ENCODE results near the gene ZNF488.

ZNF488 gene

DNA sequence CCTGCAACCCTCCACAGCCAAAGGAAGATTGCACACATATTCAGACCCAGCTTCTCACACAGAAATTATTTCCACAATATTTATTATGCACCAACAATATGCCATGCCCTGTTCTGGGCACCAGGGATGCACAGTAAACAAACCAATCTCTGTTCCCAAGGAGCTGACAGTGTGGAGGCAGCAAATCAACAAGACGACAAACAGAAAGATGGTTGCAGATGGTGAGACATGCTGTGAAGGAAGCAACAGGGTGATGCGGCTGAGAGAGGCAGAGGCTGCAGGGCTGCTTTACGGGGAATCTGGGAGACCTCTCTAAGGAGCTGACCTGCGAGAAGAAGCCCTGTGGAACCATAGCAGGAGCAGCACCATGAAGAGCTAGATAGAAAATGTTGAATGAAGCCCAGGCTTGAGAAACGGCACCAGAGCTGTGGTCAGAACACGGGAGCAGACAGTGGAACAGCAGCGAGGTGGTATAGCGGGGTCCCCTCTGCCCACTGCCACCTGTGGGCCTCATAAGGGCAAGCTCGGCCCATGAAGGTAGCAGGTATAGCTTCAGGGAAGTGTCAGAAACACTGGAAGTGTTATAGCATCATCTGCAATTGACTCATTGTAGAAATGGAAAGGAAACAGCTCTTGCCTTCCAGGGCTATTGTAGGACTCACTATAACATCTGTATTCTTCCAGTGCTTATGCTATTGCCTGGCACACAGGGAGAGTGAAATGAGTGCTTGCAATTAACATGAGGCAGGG is 18.5 kb downstream of the ZNF488 start:
- no peak overlapping the region for H3K4me3 ChIP-seq (ENCODE audit: low read depth, low read length)
- TF ChIP-seq, protein P1, sequence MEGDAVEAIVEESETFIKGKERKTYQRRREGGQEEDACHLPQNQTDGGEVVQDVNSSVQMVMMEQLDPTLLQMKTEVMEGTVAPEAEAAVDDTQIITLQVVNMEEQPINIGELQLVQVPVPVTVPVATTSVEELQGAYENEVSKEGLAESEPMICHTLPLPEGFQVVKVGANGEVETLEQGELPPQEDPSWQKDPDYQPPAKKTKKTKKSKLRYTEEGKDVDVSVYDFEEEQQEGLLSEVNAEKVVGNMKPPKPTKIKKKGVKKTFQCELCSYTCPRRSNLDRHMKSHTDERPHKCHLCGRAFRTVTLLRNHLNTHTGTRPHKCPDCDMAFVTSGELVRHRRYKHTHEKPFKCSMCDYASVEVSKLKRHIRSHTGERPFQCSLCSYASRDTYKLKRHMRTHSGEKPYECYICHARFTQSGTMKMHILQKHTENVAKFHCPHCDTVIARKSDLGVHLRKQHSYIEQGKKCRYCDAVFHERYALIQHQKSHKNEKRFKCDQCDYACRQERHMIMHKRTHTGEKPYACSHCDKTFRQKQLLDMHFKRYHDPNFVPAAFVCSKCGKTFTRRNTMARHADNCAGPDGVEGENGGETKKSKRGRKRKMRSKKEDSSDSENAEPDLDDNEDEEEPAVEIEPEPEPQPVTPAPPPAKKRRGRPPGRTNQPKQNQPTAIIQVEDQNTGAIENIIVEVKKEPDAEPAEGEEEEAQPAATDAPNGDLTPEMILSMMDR (conservative IDR thresholded peaks at IDR 0.05; ENCODE audit: low read depth, low read length): no peak
- DNase-seq (ENCODE audit: low read depth): no peak

DNA sequence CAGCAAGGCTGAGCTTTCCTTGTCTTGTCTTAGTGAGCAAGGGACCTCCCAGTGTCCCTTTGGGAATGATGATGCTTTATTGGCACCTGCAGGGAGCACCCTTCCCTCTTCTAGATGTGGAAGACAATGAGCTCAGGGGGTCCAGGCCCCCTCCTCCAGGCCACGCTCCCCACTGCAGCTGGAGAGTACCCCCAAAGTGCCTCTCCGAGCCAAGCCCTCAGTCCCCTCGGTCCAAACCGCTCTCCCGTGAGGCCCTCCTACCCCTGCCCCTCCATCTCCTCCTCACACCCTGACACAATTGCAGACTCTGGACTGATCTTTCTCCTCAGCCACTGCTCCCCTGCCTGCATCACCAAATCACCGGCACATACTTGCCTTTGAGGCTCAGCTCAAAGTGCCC is 19.2 kb downstream of the ZNF488 start:
- TF ChIP-seq, protein P1 (conservative IDR thresholded peaks at IDR 0.05; ENCODE audit: low read depth, low read length): no peak
- no peak for DNase-seq (ENCODE audit: low read depth)
- H3K4me3 ChIP-seq (ENCODE audit: low read depth, low read length): no peak overlapping the region

- DNase-seq (ENCODE audit: low read depth): no peak
- TF ChIP-seq, protein P1 (conservative IDR thresholded peaks at IDR 0.05; ENCODE audit: low read depth, low read length): no peak
- no peak overlapping the region for H3K4me3 ChIP-seq (ENCODE audit: low read depth, low read length)
These were observed 19.7 kb downstream of the ZNF488 start for GRCh38 chr10:47364366-47364765.

DNA sequence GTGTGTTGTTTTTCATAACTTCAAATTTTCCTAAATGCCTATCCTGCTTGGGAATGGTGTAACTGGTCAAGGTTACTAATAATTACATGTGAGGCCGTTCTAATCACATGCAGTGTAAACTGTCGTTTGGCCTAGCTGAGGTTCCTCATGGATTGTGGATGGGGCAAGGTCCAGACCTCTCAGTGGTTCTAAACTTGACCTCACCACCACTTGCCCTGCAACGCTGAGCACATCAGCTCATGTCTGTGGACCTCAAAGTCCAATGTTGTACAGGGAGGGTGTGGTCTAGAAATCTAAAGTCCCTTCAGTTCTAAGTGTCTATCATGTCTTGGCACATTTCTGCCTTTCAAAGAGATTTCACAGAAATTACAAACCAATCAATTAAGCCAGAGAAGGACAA is 20.3 kb downstream of the ZNF488 start:
- no peak overlapping the region for H3K4me3 ChIP-seq (ENCODE audit: low read depth, low read length)
- no peak for DNase-seq (ENCODE audit: low read depth)
- TF ChIP-seq, protein P1 (conservative IDR thresholded peaks at IDR 0.05; ENCODE audit: low read depth, low read length): no peak

DNA sequence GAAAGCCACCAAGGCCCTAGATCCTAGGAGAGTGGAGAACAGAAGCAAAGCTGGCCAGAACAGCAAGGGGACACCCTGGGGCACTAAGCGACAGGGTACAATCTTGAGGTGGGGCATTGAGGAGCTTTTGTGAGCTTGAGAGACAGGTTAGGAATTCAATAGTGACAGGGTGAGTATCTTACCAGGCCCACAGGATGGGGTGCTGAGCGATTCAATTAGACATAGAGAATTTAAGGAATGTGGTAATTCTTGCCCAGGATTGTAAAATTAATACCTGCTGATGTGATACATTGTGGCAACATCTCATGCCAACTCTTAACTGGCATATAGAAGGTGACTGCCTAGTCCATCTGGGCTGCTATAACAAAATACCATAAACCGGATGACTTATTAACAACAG is 21.9 kb downstream of the ZNF488 start:
- no peak for DNase-seq (ENCODE audit: low read depth)
- no peak overlapping the region for H3K4me3 ChIP-seq (ENCODE audit: low read depth, low read length)
- TF ChIP-seq, protein P1 (conservative IDR thresholded peaks at IDR 0.05; ENCODE audit: low read depth, low read length): no peak

DNA sequence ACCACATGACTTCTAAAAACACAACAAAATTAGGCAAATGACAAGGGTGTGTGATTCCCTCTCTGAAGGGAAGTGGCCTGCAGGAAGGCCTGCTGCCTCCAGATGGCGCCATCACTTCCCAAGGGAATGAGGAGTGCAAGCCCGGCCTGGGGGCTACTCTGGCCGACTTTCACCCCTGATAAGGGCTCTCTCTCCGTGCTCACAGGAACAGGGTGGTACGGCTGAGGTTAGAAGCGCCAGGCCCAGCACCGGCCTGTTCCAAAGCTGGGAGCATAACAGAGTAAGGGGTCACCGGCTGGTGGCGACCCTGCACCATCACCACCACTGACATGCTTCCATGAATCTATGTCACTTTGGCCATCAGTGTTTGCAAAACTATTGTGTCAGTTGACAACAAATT is 22.8 kb downstream of the ZNF488 start:
- peak; percentile 59 for DNase-seq (ENCODE audit: low read depth)

More for the DNA sequence above, 22.8 kb downstream of the ZNF488 start:
- TF ChIP-seq, protein P1 (conservative IDR thresholded peaks at IDR 0.05; ENCODE audit: low read depth, low read length): peak; percentile 94
- no peak overlapping the region for H3K4me3 ChIP-seq (ENCODE audit: low read depth, low read length)
